WI38 (cell line): ENCODE results near the gene PDHX.

ENCODE experiments used
- H3K4me3 ChIP-seq: 2 replicates; pipeline ENCODE4 v1.5.1; 2011; ENCODE audit warnings: low read depth, mild to moderate bottlenecking, control low read depth, low read length
- CTCF ChIP-seq: IDR thresholded peaks from 2 replicates; pipeline ENCODE4 v1.5.1; 2012; ENCODE audit warnings: low read depth, mild to moderate bottlenecking, control low read depth, low read length

PDHX gene

GRCh38 chr11:35011944-35012343 lies 95.5 kb downstream of the PDHX start:
- TF ChIP-seq CTCF: no peak

GRCh38 chr11:35012467-35013191 lies 96.2 kb downstream of the PDHX start:
- H3K4me3 ChIP-seq: no peak overlapping the region
- TF ChIP-seq CTCF: no peak

More at GRCh38 chr11:35011944-35012343, 95.5 kb downstream of the PDHX start:
- no peak overlapping the region for H3K4me3 ChIP-seq

- TF ChIP-seq CTCF: no peak
- no peak overlapping the region for H3K4me3 ChIP-seq
These were observed 97.3 kb downstream of the PDHX start for GRCh38 chr11:35013514-35014233.

- TF ChIP-seq CTCF: no peak
- H3K4me3 ChIP-seq: no peak overlapping the region
These were observed 97.9 kb downstream of the PDHX start for GRCh38 chr11:35014346-35014745.

GRCh38 chr11:35015621-35016387 lies 99.4 kb downstream of the PDHX start:
- TF ChIP-seq CTCF: no peak

GRCh38 chr11:35016916-35017315 lies 100.5 kb downstream of the PDHX start:
- no peak for TF ChIP-seq CTCF
- H3K4me3 ChIP-seq: no peak overlapping the region

More at GRCh38 chr11:35015621-35016387, 99.4 kb downstream of the PDHX start:
- no peak overlapping the region for H3K4me3 ChIP-seq
